SK-N-MC (cell line): Measurements from ENCODE around the gene CHD3.

Source experiments
- DNase-seq: peaks from one replicate; pipeline ENCODE4 v3.0.0-alpha.2; 2011; ENCODE audit warnings: low read depth, low spot score
- H3K27ac ChIP-seq: fragments of 200-600 bp; sonication (generic); 2 replicates; pipeline ENCODE4 v1.5.1; 2016; ENCODE audit warnings: mixed run types
- H3K36me3 ChIP-seq: fragments of 200-600 bp; sonication (generic); 2 replicates; pipeline ENCODE4 v1.6.1; 2017; ENCODE audit warnings: antibody characterized with exemption, low read length, mixed read lengths; ENCODE audit not compliant: insufficient read depth
- H3K4me3 ChIP-seq: fragments of 200-600 bp; sonication (generic); 2 replicates; pipeline ENCODE4 v1.5.1; 2016
- H3K9ac ChIP-seq: fragments of 200-600 bp; sonication (generic); 2 replicates; pipeline ENCODE4 v1.8.0; 2017; ENCODE audit warnings: mixed run types, mixed read lengths; ENCODE audit not compliant: insufficient read length
- H3K9me3 ChIP-seq: fragments of 200-600 bp; sonication (generic); 2 replicates; pipeline ENCODE4 v1.6.1; 2017; ENCODE audit warnings: low read depth, mild to moderate bottlenecking, antibody characterized with exemption, low read length, moderate library complexity, mixed read lengths
- EZH2 ChIP-seq: fragments of 200-600 bp; sonication (generic); IDR thresholded peaks from one replicate; pipeline ENCODE4 v1.6.1; 2017; ENCODE audit warnings: antibody characterized with exemption
- FOXP2 ChIP-seq: optimal IDR thresholded peaks from 2 replicates; pipeline ENCODE3; 2011; ENCODE audit warnings: mild to moderate bottlenecking, moderate library complexity; ENCODE audit not compliant: insufficient read depth; ENCODE audit errors: extremely low read length, control extremely low read depth
- POLR2AphosphoS5 ChIP-seq: IDR thresholded peaks from 2 replicates; pipeline ENCODE4 v1.6.1; 2012; ENCODE audit warnings: mild to moderate bottlenecking, low read depth, low read length, borderline replicate concordance

CHD3 gene

DNA sequence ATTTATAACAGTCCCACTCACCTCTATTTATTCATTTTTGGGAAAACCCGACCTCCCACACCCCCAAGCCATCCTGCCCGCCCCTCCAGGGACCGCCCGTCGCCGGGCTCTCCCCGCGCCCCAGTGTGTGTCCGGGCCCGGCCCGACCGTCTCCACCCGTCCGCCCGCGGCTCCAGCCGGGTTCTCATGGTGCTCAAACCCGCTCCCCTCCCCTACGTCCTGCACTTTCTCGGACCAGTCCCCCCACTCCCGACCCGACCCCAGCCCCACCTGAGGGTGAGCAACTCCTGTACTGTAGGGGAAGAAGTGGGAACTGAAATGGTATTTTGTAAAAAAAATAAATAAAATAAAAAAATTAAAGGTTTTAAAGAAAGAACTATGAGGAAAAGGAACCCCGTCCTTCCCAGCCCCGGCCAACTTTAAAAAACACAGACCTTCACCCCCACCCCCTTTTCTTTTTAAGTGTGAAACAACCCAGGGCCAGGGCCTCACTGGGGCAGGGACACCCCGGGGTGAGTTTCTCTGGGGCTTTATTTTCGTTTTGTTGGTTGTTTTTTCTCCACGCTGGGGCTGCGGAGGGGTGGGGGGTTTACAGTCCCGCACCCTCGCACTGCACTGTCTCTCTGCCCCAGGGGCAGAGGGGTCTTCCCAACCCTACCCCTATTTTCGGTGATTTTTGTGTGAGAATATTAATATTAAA is 34.4 kb upstream of the CHD3 start:
- Histone ChIP-seq H3K36me3 (peaks cover 53% of the 10 kb centered on the region), H3K9me3 (no peaks in the 10 kb centered on the region), H3K4me3 (no peak overlapping the region), H3K27ac (peak overlapping the region; percentile 19; the same call in 1 of the 2 replicates), H3K9ac (no peak overlapping the region)
- no peak for TF ChIP-seq POLR2AphosphoS5
- no peak for TF ChIP-seq EZH2
- no peak for TF ChIP-seq FOXP2
- DNase-seq, result no peak

DNA sequence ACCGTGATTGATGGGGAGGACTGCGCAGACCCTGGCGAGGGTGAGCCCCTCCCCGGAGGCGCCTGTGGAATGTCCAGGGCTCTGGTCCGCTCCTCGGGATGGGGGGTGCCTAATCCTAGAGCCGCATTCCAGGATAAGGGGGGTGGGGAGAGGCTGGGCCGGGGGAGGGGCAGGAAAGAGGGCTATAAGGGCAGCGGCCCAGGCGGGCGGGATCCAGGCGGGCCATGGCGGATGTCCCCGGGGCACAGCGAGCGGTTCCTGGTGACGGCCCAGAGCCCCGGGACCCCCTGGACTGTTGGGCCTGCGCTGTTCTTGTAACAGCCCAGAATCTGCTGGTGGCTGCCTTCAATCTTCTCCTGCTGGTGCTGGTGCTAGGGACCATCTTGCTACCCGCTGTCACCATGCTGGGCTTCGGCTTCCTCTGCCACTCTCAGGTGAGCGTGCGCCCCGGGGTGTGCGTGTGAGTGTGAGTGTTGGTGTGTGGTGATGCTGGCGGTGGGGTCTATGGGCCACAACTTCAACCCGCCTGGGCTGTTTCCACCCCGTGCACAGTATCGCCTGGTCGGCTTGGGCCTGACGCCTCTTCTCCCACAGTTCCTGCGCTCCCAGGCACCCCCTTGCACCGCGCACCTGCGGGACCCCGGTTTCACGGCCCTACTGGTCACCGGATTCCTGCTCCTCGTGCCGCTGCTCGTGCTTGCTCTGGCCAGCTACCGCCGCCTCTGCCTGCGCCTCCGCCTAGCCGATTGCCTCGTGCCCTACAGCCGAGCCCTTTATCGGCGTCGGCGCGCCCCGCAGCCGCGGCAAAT is 33.5 kb upstream of the CHD3 start, which contains the start of gene TMEM88:
Gene TMEM88, plus strand, starts transcription at position 216 of the 809 bp plus-strand sequence. Its CDS starts 9 bp downstream, at position 225.
- H3K27ac ChIP-seq, result peak within 1 kb of the TSS; percentile 19; the same call in 1 of the 2 replicates
- no peak for DNase-seq
- H3K9ac ChIP-seq, result no peak within 1 kb of the TSS
- H3K4me3 ChIP-seq, result peak within 1 kb of the TSS; percentile 81
- TF ChIP-seq POLR2AphosphoS5 (no peak), FOXP2 (no peak), EZH2 (no peak)
- H3K9me3 ChIP-seq, result no peaks in the 10 kb centered on the region
- peaks cover 45% of the 10 kb centered on the region for H3K36me3 ChIP-seq

DNA sequence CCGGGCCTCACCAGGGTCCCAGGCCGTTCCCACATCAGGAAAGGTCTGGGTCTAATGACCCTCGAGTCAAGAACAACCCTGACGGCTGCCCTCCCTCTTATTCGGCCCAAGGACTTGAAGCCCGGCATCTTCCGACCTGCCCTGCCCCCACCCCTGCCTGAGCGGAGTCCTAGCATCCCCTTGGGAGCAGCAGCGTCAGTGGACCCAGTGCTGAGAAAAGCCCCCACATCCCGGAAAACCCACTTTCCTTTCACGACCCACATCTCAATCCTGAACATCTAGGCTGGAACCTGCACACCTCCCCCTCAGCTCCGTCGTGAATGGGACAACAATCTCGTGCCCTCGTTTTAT is 33.0 kb upstream of the CHD3 start:
- no peaks in the 10 kb centered on the region for H3K9me3 ChIP-seq
- no peak overlapping the region for H3K27ac ChIP-seq
- H3K9ac ChIP-seq, result no peak overlapping the region
- DNase-seq, result no peak
- H3K36me3 ChIP-seq, result peaks cover 44% of the 10 kb centered on the region
- peak overlapping the region; percentile 81 for H3K4me3 ChIP-seq
- TF ChIP-seq FOXP2, result no peak
- no peak for TF ChIP-seq POLR2AphosphoS5
- TF ChIP-seq EZH2, result no peak

DNA sequence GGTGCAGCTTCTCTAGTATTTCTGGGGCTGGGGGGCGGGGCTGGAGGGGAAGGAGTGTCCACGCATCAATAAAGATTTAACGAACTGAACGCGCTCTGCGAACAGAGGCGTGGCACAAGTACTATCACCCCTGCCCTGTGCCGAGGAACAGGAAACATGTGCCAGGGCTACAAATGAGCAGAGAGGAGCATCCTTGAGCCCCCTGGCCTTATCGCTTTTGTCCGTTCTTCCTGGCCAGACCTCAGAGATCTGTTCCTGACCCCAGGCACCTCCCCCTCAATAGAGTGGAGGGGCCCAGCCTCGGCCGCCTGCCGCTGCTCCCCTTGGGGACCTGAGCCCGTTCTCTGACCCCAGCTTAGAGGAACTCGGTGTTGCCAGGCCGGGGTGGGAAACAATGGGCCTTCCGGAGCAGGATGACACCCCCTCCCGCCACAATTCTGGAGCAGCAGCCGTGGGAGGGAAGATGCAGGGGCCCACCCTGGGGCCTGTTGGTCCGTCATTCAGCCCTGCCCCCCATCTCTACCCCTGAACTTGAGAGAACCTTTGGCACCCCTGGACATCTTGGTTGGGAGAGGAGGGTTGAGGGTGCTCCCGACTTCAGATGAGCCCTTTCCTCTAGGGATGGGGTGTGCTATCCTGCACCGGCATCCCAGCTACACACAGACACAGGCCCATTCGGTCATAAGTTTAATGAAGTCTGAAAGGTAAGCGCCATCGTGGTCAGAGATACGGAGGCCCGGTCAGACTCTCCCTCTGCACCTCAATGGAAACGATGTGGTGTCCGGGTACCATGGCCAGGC is 32.4 kb upstream of the CHD3 start:
- Histone ChIP-seq H3K36me3 (peaks cover 40% of the 10 kb centered on the region), H3K9me3 (no peaks in the 10 kb centered on the region), H3K9ac (peak overlapping the region; percentile 86), H3K4me3 (peak overlapping the region; percentile 81), H3K27ac (peak overlapping the region; percentile 92)
- no peak for DNase-seq
- TF ChIP-seq POLR2AphosphoS5 (peak; percentile 41; the same call in 1 of the 2 replicates), EZH2 (no peak), FOXP2 (no peak)

DNA sequence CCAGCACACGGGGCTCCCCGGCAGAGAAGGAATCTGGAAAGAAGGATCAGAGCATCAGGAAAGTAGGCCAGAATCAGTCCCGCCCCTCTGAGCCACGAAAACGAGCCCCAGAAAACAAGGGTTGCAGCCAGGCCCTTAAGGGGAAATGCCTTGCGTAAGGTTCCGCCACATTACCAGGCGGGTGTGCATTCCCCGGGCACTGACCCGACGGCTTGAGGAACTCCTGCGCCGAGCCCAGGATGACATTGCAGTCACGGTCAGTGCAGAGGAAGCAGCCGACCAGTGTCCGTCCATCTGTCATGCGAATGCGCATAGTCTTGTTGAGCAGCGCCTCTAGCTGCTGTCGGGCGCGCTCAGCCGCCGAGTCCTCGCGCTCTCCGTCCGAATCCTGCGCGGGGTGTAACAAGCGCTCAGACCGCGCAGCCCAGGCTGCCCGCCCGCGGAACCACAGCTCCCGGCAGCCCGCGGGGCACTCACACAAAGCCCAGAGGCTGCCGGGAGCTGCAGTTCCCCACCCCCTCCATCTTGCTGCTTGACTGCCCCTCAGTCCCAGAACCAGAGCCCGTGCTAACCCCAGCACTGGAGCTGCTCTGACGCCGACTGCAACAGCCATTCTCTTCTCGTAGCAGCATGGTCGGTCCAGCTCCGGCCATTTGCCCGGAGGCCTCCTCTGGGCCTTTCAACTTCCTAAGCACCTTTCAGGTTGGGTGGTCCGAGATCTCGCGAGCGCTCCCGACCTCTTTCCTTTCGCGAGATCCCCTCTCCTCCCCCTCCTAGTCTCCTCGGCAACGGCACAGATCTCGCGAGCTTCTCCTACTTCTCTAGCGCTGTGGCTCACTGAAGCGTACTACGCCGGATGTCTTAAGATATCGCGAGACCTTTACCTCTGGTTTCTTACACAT is 31.5 kb upstream of the CHD3 start, which contains the start of gene NAA38:
Gene NAA38, minus strand, starts transcription at position 749 of the 902 bp plus-strand sequence. Its CDS starts 96 bp downstream, at position 653.
- DNase-seq, result peak; percentile 97
- TF ChIP-seq EZH2 (no peak), POLR2AphosphoS5 (peak; percentile 61)
- H3K36me3 ChIP-seq, result peaks cover 35% of the 10 kb centered on the region

DNA sequence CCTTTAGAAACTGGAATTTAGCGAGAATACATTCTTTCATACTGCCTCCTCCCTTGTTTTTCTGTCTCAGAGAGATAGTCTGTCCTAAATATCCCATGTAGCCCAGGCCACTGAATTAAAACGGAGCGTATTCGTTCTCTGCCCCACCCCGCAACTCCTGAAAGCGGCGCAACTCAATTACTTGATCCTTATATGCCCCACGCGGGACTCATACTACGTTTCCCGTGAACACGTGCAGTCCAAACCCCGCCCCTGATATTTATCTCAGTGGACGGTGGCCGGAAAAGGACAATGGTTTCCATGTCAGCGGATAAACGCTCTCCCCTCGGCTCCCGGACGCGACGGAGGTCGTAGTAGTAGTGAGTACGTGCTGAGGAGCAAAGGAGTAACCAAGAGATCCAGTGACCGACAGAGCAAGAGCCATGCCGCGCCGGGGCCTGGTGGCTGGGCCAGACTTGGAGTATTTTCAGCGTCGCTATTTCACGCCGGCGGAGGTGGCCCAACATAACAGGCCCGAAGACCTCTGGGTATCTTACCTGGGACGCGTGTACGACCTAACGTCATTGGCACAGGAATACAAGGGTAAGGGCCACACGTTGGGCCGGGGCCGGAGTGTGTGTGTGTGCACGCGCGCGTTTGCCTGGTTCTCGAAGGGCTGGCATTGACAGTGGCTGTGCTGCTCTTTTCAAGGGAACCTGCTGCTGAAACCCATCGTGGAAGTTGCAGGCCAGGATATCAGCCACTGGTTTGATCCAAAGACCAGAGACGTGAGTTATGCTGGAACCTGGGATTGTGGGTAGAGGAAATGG is 30.7 kb upstream of the CHD3 start, which contains the start of gene CYB5D1:
Gene CYB5D1, plus strand, starts transcription at position 291 of the 809 bp plus-strand sequence. Its CDS starts 132 bp downstream, at position 423.
- peak within 1 kb of the TSS; percentile 92 for H3K27ac ChIP-seq
- no peak for DNase-seq
- TF ChIP-seq EZH2 (no peak), FOXP2 (no peak), POLR2AphosphoS5 (no peak; the same call in 1 of the 2 replicates)

More for the DNA sequence above, 31.5 kb upstream of the CHD3 start, which contains the start of gene NAA38:
- no peaks in the 10 kb centered on the region for H3K9me3 ChIP-seq
- H3K9ac ChIP-seq, result peak within 1 kb of the TSS; percentile 86
- peak within 1 kb of the TSS; percentile 81 for H3K4me3 ChIP-seq
- peak within 1 kb of the TSS; percentile 92 for H3K27ac ChIP-seq

DNA sequence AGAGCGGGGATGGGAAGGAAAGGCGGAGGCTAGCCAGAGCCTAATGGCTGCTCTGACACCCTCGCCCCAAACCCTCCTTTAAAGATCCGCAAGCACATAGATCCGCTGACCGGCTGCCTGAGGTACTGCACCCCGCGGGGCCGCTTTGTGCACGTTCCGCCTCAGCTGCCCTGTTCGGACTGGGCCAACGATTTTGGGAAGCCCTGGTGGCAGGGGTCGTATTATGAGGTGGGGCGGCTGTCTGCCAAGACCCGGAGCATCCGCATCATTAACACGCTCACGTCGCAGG is 30.1 kb upstream of the CHD3 start:
- H3K9ac ChIP-seq, result peak overlapping the region; percentile 86
- TF ChIP-seq FOXP2 (no peak), EZH2 (no peak), POLR2AphosphoS5 (no peak)
- peaks cover 24% of the 10 kb centered on the region for H3K36me3 ChIP-seq
- H3K27ac ChIP-seq, result no peak overlapping the region; the same call in 1 of the 2 replicates
- peak overlapping the region; percentile 81 for H3K4me3 ChIP-seq
- no peaks in the 10 kb centered on the region for H3K9me3 ChIP-seq
- DNase-seq, result no peak

More for the DNA sequence above, 30.7 kb upstream of the CHD3 start, which contains the start of gene CYB5D1:
- Histone ChIP-seq H3K36me3 (peaks cover 27% of the 10 kb centered on the region), H3K9me3 (no peaks in the 10 kb centered on the region), H3K9ac (peak within 1 kb of the TSS; percentile 86), H3K4me3 (peak within 1 kb of the TSS; percentile 81)
